ENCODE data around the gene CLDN10. TPM values are rescaled to one million over a fixed set of nuclear protein-coding genes. Genes with fewer than 3 reads are reported as not detected.

The CLDN10 gene
- total and polyA plus RNA-seq, 2 donors: 0.69 to 0.73 TPM

DNA sequence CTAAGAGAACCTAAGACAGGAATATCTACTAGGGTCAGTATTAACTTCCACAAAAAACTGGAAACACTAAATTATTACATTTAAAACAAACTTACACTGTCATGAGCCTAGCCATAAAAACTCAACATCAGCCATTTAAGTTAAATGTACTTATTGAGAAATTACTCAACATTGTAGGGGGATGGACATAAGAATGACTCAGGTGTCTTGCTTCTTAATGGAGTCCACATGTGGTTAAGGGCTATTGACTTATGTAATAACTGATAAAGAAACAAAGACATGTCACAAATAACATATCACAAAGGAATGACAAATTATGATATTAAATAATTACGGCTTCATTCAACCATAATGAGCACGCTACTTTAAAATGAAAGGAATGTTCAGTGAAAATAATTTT is 36.2 kb downstream of the CLDN10 start:
- H3K4me3 ChIP-seq (ENCODE audit: low read depth, low read length): no peak overlapping the region
- no peaks in the 10 kb centered on the region for H3K4me1 ChIP-seq (ENCODE audit: insufficient read depth)
- H3K36me3 ChIP-seq (ENCODE audit: insufficient read depth): peaks cover 2% of the 10 kb centered on the region
- H3K27ac ChIP-seq (ENCODE audit: low read depth): no peak overlapping the region
- WGBS: 97% methylated on average over 2 of the region's 2 CpGs
- no peak for DNase-seq (ENCODE audit: extremely low spot score)

- 69% methylated on average over 1 of the region's 1 CpG for WGBS
Observed at GRCh38 chr13:95593462-95593861, 40.9 kb downstream of the CLDN10 start.

GRCh38 chr13:95596701-95597100 is 44.2 kb downstream of the CLDN10 start:
- no peaks in the 10 kb centered on the region for H3K4me1 ChIP-seq (ENCODE audit: insufficient read depth)
- no peaks in the 10 kb centered on the region for H3K36me3 ChIP-seq (ENCODE audit: insufficient read depth)
- 65% methylated on average over 1 of the region's 1 CpG for WGBS

More at GRCh38 chr13:95593462-95593861, 40.9 kb downstream of the CLDN10 start:
- Histone ChIP-seq H3K36me3 (ENCODE audit: insufficient read depth) (no peaks in the 10 kb centered on the region), H3K27ac (ENCODE audit: low read depth) (no peak overlapping the region), H3K4me1 (ENCODE audit: insufficient read depth) (no peaks in the 10 kb centered on the region), H3K4me3 (ENCODE audit: low read depth, low read length) (no peak overlapping the region)
- no peak for DNase-seq (ENCODE audit: extremely low spot score)

DNA sequence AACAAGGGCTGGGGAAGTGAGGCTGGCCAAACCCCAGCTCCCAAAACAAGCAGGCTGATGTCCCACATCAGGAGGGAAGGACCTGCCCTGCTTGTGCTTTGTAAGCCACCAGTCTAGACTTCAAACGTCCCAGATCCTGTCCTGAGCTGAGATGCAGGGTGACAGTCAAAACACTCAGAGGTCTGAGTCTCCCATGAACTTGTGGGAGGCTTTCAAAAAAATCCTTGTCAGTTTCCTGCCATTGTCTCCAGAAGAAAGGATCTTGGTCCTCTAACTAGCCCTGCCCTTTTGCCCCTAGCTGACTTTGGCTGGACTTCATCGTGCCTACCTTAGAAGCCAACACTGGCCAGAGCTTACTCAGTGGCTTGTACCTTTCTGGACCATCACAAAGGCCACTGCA is 48.7 kb downstream of the CLDN10 start:
- WGBS: 77% methylated on average over 2 of the region's 2 CpGs
- Histone ChIP-seq H3K36me3 (ENCODE audit: insufficient read depth) (no peaks in the 10 kb centered on the region), H3K4me3 (ENCODE audit: low read depth, low read length) (no peak overlapping the region), H3K4me1 (ENCODE audit: insufficient read depth) (no peaks in the 10 kb centered on the region), H3K27ac (ENCODE audit: low read depth) (no peak overlapping the region)
- DNase-seq (ENCODE audit: extremely low spot score): no peak

More at GRCh38 chr13:95596701-95597100, 44.2 kb downstream of the CLDN10 start:
- DNase-seq (ENCODE audit: extremely low spot score): no peak
- no peak overlapping the region for H3K27ac ChIP-seq (ENCODE audit: low read depth)
- H3K4me3 ChIP-seq (ENCODE audit: low read depth, low read length): no peak overlapping the region

- DNase-seq (ENCODE audit: extremely low spot score): no peak
- Histone ChIP-seq H3K4me1 (ENCODE audit: insufficient read depth) (no peaks in the 10 kb centered on the region), H3K36me3 (ENCODE audit: insufficient read depth) (no peaks in the 10 kb centered on the region), H3K27ac (ENCODE audit: low read depth) (no peak overlapping the region), H3K4me3 (ENCODE audit: low read depth, low read length) (no peak overlapping the region)
- 92% methylated on average over 6 of the region's 6 CpGs for WGBS
Observed at GRCh38 chr13:95601906-95602305, 49.4 kb downstream of the CLDN10 start.

DNA sequence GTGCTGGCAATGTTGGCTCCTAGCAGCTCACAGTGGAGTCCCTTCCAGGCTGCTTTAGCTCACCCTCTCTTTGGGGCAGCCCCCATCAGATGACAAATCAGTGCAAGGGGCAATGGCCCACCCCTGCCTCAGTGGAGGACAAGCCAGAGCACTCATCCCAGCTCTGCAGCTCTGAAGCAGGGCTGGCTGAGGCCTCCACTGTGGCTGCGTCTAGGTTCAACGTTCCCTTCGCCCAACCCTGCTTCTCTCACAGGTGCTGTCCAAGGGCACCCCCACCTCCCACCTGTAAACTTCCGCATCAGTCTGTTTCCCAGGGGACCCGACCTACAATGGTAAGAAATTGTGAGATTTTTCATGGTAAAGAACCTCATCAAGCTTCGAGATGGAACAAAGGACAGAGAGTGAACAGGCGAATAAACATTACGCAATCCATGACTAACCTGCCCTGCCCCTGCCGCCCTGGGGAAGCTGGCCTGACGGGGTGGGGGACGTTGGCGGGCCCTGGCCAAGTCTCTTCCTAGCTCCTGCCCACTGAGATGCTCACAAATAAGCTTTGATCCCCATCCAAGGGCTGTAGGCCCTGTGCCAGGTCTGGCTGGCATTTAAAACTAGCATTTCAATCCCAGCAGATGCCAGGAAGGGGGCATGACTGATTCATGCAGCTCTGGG is 51.5 kb downstream of the CLDN10 start:
- peak; percentile 5 for DNase-seq (ENCODE audit: extremely low spot score)
- no peaks in the 10 kb centered on the region for H3K36me3 ChIP-seq (ENCODE audit: insufficient read depth)
- no peak overlapping the region for H3K4me3 ChIP-seq (ENCODE audit: low read depth, low read length)
- WGBS: 83% methylated on average over 12 of the region's 12 CpGs
- no peak overlapping the region for H3K27ac ChIP-seq (ENCODE audit: low read depth)
- H3K4me1 ChIP-seq (ENCODE audit: insufficient read depth): no peaks in the 10 kb centered on the region

DNA sequence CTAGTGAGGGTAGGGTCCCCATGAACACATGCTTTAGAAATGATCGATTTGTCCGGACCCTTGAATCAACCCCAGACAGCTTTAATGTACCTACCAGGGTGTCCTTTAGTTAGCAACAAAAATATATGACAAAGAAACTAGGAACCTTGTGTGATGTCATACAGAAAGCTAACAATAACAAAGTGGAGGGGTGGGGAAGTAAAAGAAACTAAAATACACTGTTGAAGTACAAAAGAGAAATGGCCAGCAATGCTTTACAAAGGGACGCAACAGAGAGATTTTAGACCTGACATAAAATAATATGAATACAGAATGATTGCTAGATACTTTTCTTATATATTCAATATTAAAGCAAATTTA is 52.0 kb downstream of the CLDN10 start:
- 94% methylated on average over 3 of the region's 3 CpGs for WGBS
- Histone ChIP-seq H3K4me3 (ENCODE audit: low read depth, low read length) (no peak overlapping the region), H3K36me3 (ENCODE audit: insufficient read depth) (no peaks in the 10 kb centered on the region), H3K27ac (ENCODE audit: low read depth) (no peak overlapping the region), H3K4me1 (ENCODE audit: insufficient read depth) (no peaks in the 10 kb centered on the region)
- DNase-seq (ENCODE audit: extremely low spot score): no peak

GRCh38 chr13:95605448-95606125 is 53.1 kb downstream of the CLDN10 start:
- DNase-seq (ENCODE audit: extremely low spot score): no peak
- WGBS: 87% methylated on average over 3 of the region's 3 CpGs
- no peak overlapping the region for H3K27ac ChIP-seq (ENCODE audit: low read depth)

DNA sequence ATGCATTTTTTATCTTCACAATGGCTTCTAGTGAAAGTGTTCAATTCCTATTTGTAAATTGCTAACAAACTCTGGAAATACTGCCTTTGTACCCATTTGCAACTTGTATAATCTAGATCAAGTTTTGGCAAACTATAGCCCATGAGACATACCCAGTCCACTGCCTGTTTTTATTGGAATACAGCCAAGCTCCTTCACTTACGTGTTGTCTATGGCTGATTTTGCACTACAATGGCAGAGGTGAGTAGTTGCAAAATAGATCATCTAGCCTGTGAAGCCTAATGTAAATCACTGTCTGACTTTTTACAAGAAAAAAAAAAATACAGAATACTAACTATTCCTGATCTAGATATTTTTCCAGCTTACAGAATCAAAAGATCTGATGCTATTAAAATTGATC is 54.8 kb downstream of the CLDN10 start:
- WGBS: 37% methylated on average over 1 of the region's 1 CpG
- no peak overlapping the region for H3K27ac ChIP-seq (ENCODE audit: low read depth)
- H3K36me3 ChIP-seq (ENCODE audit: insufficient read depth): no peaks in the 10 kb centered on the region
- no peak for DNase-seq (ENCODE audit: extremely low spot score)
- no peak overlapping the region for H3K4me3 ChIP-seq (ENCODE audit: low read depth, low read length)
- no peaks in the 10 kb centered on the region for H3K4me1 ChIP-seq (ENCODE audit: insufficient read depth)

More at GRCh38 chr13:95605448-95606125, 53.1 kb downstream of the CLDN10 start:
- Histone ChIP-seq H3K4me3 (ENCODE audit: low read depth, low read length) (no peak overlapping the region), H3K4me1 (ENCODE audit: insufficient read depth) (no peaks in the 10 kb centered on the region), H3K36me3 (ENCODE audit: insufficient read depth) (no peaks in the 10 kb centered on the region)

DNA sequence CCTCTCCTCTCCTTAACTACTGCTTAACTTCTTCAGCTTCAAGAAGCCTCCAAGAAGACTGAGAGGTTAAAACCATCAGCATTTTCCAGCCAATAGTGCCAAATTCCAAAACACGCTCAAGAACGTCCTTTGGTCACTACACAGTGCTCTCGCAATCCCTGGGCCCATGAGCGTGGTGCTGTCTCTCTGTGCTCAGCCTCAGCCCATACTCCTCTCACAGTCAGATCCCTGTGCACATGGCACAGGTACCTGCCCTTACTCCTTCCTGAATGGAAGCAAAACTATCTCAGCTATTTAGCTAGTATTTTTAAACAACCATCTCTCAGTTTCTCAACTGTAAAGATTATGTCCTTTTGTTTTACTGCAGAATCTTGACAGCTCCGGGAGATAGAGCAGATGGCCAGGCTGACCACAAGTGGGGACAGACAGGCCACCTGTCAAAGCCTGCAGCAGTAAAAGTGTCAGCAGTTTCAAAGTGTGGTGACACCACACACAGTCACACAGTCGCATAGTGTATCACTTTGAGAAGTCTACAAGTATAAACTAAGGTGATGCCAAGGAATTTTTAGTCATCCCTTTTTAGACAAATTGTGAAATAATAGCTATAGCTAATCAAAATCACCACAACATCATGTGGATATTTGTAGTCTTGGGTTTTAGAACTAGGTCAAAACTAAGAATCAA is 56.3 kb downstream of the CLDN10 start:
- no peak for DNase-seq (ENCODE audit: extremely low spot score)
- H3K4me1 ChIP-seq (ENCODE audit: insufficient read depth): no peaks in the 10 kb centered on the region
- no peak overlapping the region for H3K4me3 ChIP-seq (ENCODE audit: low read depth, low read length)
- 63% methylated on average over 6 of the region's 6 CpGs for WGBS
- no peak overlapping the region for H3K27ac ChIP-seq (ENCODE audit: low read depth)
- H3K36me3 ChIP-seq (ENCODE audit: insufficient read depth): no peaks in the 10 kb centered on the region

DNA sequence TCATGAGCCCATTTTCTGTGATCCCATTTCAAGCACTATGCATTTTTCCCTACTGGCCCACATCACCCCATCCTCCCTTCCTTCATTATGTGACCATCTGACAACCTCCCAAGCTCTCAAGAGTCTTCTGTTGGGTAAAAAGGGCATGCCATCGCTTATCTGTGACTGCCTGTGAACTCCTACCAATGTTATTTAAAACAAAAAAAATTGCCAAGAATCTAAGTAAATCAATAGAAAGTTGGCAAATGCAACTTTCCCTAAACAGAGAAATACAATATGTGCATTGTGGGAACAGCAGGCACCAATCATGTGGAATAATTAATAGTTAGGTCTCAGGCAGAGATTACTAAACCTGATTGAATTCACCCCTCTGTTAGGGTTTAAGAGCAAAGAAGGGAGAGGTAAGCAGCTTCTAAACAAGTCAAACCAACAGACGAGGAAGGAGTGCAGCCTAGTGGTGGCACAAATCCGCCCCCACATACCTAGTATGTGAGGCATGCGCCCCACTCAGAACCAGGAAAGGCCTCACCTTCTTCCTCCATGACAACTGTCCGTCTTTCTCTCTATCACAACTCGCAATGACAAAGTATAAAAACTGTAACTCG is 62.2 kb downstream of the CLDN10 start:
- no peaks in the 10 kb centered on the region for H3K36me3 ChIP-seq (ENCODE audit: insufficient read depth)
- H3K27ac ChIP-seq (ENCODE audit: low read depth): no peak overlapping the region
- no peak for DNase-seq (ENCODE audit: extremely low spot score)
- WGBS: 94% methylated on average over 7 of the region's 7 CpGs
- H3K4me1 ChIP-seq (ENCODE audit: insufficient read depth): no peaks in the 10 kb centered on the region
- no peak overlapping the region for H3K4me3 ChIP-seq (ENCODE audit: low read depth, low read length)

DNA sequence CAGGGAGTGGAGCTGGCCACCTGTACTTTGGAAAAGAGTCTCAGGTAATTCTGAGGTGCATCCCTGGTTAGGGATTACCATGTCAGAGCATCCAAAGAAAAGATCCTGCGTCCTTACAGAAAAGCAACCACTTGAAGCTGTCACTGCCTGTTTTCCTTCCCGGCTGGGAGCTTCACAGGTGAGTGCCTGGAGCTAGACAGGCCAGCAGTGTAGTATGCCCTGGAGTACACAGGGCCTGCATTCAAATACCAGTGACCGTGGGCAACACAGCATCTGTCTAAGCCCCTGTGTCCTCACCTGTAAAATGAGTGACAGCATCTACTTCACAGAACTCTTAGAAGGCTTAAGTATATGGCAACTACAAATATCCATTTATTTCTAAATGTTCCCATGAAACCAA is 63.0 kb downstream of the CLDN10 start:
- Histone ChIP-seq H3K27ac (ENCODE audit: low read depth) (no peak overlapping the region), H3K4me3 (ENCODE audit: low read depth, low read length) (no peak overlapping the region), H3K4me1 (ENCODE audit: insufficient read depth) (no peaks in the 10 kb centered on the region), H3K36me3 (ENCODE audit: insufficient read depth) (no peaks in the 10 kb centered on the region)
- 88% methylated on average over 3 of the region's 3 CpGs for WGBS
- no peak for DNase-seq (ENCODE audit: extremely low spot score)

GRCh38 chr13:95620030-95620824 is 67.7 kb downstream of the CLDN10 start:
- no peaks in the 10 kb centered on the region for H3K4me1 ChIP-seq (ENCODE audit: insufficient read depth)
- WGBS: 76% methylated on average over 2 of the region's 2 CpGs
- no peak for DNase-seq (ENCODE audit: extremely low spot score)
- H3K27ac ChIP-seq (ENCODE audit: low read depth): no peak overlapping the region
- no peak overlapping the region for H3K4me3 ChIP-seq (ENCODE audit: low read depth, low read length)
- no peaks in the 10 kb centered on the region for H3K36me3 ChIP-seq (ENCODE audit: insufficient read depth)

Data from urinary bladder (tissue), 4 donors.